Measurements from ENCODE around the gene SYAP1.

DNA sequence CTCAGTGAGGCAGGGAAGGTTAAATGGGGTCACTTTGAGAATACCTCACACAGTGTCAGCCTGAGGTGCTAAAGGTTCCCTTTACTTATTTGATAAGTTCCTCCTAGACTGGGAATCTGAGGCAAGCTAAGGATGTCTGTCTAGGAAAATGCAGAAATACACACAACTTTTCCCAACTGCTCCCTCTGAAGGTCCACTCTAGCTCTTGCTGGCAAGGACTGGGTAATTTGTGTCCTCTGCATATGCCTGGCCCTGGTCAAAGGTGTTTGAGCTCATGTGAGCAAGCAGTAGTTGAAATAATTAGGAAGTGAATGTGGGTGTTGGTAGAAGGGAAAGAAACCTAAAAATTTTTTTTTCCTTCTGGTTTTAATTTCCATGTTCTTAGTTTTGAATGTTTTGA is 88.1 kb downstream of the SYAP1 start:
- TF ChIP-seq, protein P1, sequence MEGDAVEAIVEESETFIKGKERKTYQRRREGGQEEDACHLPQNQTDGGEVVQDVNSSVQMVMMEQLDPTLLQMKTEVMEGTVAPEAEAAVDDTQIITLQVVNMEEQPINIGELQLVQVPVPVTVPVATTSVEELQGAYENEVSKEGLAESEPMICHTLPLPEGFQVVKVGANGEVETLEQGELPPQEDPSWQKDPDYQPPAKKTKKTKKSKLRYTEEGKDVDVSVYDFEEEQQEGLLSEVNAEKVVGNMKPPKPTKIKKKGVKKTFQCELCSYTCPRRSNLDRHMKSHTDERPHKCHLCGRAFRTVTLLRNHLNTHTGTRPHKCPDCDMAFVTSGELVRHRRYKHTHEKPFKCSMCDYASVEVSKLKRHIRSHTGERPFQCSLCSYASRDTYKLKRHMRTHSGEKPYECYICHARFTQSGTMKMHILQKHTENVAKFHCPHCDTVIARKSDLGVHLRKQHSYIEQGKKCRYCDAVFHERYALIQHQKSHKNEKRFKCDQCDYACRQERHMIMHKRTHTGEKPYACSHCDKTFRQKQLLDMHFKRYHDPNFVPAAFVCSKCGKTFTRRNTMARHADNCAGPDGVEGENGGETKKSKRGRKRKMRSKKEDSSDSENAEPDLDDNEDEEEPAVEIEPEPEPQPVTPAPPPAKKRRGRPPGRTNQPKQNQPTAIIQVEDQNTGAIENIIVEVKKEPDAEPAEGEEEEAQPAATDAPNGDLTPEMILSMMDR (IDR thresholded peaks at IDR 0.05), result no peak
- TF ChIP-seq POLR2AphosphoS5 (IDR thresholded peaks at IDR 0.05) (no peak), POLR2A (IDR thresholded peaks at IDR 0.05) (no peak)

All from gastroesophageal sphincter (tissue), 3 donors.